Tibial nerve (tissue), 3 donors: ENCODE data around the gene SSBP2.
A peak's percentile ranks its signal among the peaks of the same experiment; 100 is the strongest.

Experiments used
- CTCF ChIP-seq, 5 experiments: fragments of 200-600 bp in 3 of 5; fragments of 450-650 bp in 2 of 5; sonication (generic) in 3 of 5; IDR thresholded peaks; one replicate each; pipeline ENCODE4 v1.5.1; 2016 to 2019; ENCODE audit warnings: antibody characterized with exemption in 5 of 5, mild to moderate bottlenecking in 3 of 5, moderate library complexity in 2 of 5
- POLR2A ChIP-seq, 2 donors: fragments of 450-650 bp; IDR thresholded peaks; one replicate each; pipeline ENCODE4 v1.6.1; 2017; ENCODE audit warnings: antibody characterized with exemption in 2 of 2, mild to moderate bottlenecking in 2 of 2, moderate library complexity in 2 of 2

GRCh38 chr5:81751836-81752643, 1.1 kb upstream of the SSBP2 start:
- peak in 1 of 5 experiments; percentile 2 for TF ChIP-seq CTCF (IDR thresholded peaks at IDR 0.05)
- no peak for TF ChIP-seq POLR2A (IDR thresholded peaks at IDR 0.05)
